Measurements from ENCODE around the gene CLIC4.
"Not testable (repeated sequence)": the region's sequence is repeated elsewhere in the genome, so short reads cannot be mapped to it uniquely, and the experiment has no call there.

The CLIC4 gene

GRCh38 chr1:24755323-24755722, 10.1 kb downstream of the CLIC4 start:
- not testable (repeated sequence) for H3K27ac Mint-ChIP-seq, H3K36me3 Mint-ChIP-seq, H3K4me3 Mint-ChIP-seq, H3K4me1 Mint-ChIP-seq, H3K9me3 Mint-ChIP-seq, H3K27me3 Mint-ChIP-seq

- Mint-ChIP-seq H3K36me3 (no peaks in the 10 kb centered on the region), H3K27me3 (no peaks in the 10 kb centered on the region), H3K27ac (no peak overlapping the region), H3K9me3 (no peaks in the 10 kb centered on the region), H3K4me1 (no peaks in the 10 kb centered on the region), H3K4me3 (no peak overlapping the region)
Observed at GRCh38 chr1:24756395-24756794, 11.1 kb downstream of the CLIC4 start.

DNA sequence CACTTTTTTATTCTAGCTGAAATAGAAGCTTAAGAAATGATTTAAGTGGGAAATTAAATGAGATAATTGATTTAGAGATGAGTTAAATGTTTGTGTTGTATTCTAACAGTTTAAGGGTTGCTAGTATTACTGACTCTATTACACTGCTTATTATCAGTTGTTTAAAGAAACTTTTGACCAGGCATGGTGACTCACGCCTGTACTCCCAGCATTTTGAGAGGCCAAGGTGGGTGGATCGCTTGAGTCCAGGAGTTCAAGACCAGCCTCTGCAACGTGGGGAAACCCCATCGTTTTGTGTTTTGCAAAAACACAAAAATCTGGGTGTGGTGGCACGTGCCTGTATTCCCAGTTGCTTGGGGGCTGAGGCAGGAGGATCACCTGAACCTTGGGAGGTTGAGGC, 14.2 kb downstream of the CLIC4 start:
- no peak overlapping the region for H3K27ac Mint-ChIP-seq
- H3K4me3 Mint-ChIP-seq, result no peak overlapping the region
- no peaks in the 10 kb centered on the region for H3K9me3 Mint-ChIP-seq
- no peaks in the 10 kb centered on the region for H3K27me3 Mint-ChIP-seq
- no peaks in the 10 kb centered on the region for H3K4me1 Mint-ChIP-seq
- H3K36me3 Mint-ChIP-seq, result no peaks in the 10 kb centered on the region

DNA sequence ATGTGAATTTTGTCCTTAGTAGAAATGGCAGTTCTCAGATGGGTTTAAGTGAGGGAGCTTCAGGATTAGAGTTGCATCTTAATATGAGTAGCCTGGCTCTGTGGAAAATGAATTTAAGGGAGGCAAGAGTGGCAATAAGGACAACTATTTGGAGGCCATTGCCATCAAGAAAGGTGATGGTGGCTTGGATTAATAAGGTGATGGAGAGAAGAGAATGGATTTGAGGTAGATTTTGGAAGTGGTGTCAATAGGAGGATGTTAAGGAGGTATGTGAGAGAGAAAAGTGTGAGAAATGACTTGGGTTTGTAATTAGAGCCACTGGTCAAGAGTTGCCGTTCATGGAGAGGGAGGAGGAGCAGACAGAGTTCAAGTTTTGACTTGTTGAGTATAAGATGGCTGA, 16.3 kb downstream of the CLIC4 start:
- no peak overlapping the region for H3K4me3 Mint-ChIP-seq
- no peaks in the 10 kb centered on the region for H3K36me3 Mint-ChIP-seq
- no peaks in the 10 kb centered on the region for H3K4me1 Mint-ChIP-seq
- no peak overlapping the region for H3K27ac Mint-ChIP-seq
- H3K9me3 Mint-ChIP-seq, result no peaks in the 10 kb centered on the region
- no peaks in the 10 kb centered on the region for H3K27me3 Mint-ChIP-seq

DNA sequence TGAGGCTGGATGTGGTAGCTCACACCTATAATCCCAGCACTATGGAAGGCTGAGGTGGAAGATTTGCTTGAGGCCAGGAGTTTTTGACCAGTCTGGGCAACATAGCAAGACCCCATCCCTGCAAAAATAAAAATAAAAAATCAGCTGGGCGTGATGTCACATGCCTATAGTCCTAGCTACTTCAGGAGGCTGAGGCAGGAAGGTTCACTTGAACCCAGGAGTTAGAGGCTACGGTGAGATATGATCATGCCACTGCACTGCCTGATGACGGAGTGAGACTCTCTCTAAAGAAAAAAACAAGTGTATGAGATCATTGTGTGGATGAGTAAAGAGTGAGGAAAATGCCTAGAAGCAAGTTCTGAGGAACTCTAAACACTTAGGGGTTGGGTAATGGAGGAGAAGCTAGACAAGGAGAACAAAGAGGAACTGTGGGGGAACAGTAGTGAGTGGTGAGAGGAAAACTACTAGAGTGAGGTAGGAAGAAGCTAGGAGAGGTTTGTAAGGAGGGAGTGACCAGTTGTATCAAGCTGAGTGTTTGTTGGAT, 17.0 kb downstream of the CLIC4 start:
- no peaks in the 10 kb centered on the region for H3K4me1 Mint-ChIP-seq
- H3K27ac Mint-ChIP-seq, result no peak overlapping the region
- H3K36me3 Mint-ChIP-seq, result no peaks in the 10 kb centered on the region
- no peaks in the 10 kb centered on the region for H3K9me3 Mint-ChIP-seq
- no peak overlapping the region for H3K4me3 Mint-ChIP-seq
- no peaks in the 10 kb centered on the region for H3K27me3 Mint-ChIP-seq

GRCh38 chr1:24763671-24764070, 18.4 kb downstream of the CLIC4 start:
- Mint-ChIP-seq H3K27ac (no peak overlapping the region), H3K4me1 (no peaks in the 10 kb centered on the region), H3K9me3 (no peaks in the 10 kb centered on the region), H3K27me3 (no peaks in the 10 kb centered on the region), H3K4me3 (no peak overlapping the region), H3K36me3 (no peaks in the 10 kb centered on the region)

GRCh38 chr1:24764439-24764838, 19.2 kb downstream of the CLIC4 start:
- no peak overlapping the region for H3K4me3 Mint-ChIP-seq
- no peak overlapping the region for H3K27ac Mint-ChIP-seq
- no peaks in the 10 kb centered on the region for H3K4me1 Mint-ChIP-seq
- H3K9me3 Mint-ChIP-seq, result no peaks in the 10 kb centered on the region
- H3K27me3 Mint-ChIP-seq, result no peaks in the 10 kb centered on the region
- H3K36me3 Mint-ChIP-seq, result no peaks in the 10 kb centered on the region

DNA sequence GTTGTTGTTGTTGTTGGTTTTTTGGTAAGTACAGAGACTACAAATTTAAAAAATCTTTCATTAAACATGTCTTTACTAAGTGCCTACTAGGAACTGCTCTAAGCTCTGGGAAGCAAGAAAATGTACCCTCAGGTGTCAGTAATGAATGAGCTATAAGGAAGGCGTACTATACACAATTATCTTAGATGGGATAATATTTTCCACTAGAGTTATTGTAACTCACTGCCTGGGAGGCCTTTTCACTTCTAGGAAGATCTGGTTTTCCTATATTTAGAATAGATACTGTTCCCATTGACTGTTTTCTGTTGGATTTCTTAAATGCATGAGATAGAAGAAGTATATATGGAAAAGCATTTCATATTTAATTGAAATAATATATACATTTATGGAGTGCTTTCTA, 19.6 kb downstream of the CLIC4 start:
- H3K27me3 Mint-ChIP-seq, result no peaks in the 10 kb centered on the region
- no peaks in the 10 kb centered on the region for H3K4me1 Mint-ChIP-seq
- no peak overlapping the region for H3K4me3 Mint-ChIP-seq
- no peaks in the 10 kb centered on the region for H3K36me3 Mint-ChIP-seq
- H3K27ac Mint-ChIP-seq, result no peak overlapping the region
- no peaks in the 10 kb centered on the region for H3K9me3 Mint-ChIP-seq

DNA sequence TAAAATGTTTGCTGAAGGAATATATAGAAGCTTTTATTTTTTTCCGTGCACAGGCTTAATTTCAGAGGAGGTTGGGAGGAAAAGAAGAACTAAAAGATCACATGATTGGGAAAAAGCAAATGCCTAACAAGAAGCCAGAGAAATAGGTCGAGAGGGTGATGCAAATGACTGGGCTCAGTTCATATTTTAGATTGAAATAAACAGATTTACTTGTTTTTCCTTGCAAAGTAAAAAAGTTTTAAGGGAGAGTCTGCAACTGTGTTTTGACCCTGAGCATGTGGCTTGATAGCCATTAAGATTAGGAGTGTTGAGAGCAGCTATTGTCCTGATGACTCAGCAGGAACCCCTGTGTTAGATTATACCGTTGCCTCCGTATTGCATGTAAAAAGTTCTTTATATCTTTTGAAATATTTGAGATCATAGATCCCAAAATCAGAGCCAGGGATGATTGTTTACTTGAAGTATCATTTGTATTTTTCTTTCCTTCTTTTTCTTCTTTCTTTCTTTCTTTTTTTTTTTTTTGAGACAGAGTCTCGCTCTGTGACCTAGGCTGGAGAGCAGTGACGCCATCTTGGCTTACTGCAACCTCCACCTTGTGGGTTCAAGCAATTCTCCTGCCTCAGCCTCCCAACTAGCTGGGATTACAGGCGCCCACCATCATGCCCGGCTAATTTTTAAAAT, 20.2 kb downstream of the CLIC4 start:
- no peaks in the 10 kb centered on the region for H3K9me3 Mint-ChIP-seq
- H3K4me1 Mint-ChIP-seq, result no peaks in the 10 kb centered on the region
- H3K4me3 Mint-ChIP-seq, result no peak overlapping the region
- no peaks in the 10 kb centered on the region for H3K36me3 Mint-ChIP-seq
- no peaks in the 10 kb centered on the region for H3K27me3 Mint-ChIP-seq
- no peak overlapping the region for H3K27ac Mint-ChIP-seq

GRCh38 chr1:24767351-24767750, 22.1 kb downstream of the CLIC4 start:
- H3K4me1 Mint-ChIP-seq, result peaks cover 5% of the 10 kb centered on the region
- no peak overlapping the region for H3K4me3 Mint-ChIP-seq
- no peak overlapping the region for H3K27ac Mint-ChIP-seq
- H3K9me3 Mint-ChIP-seq, result no peaks in the 10 kb centered on the region
- H3K27me3 Mint-ChIP-seq, result no peaks in the 10 kb centered on the region
- H3K36me3 Mint-ChIP-seq, result no peaks in the 10 kb centered on the region

DNA sequence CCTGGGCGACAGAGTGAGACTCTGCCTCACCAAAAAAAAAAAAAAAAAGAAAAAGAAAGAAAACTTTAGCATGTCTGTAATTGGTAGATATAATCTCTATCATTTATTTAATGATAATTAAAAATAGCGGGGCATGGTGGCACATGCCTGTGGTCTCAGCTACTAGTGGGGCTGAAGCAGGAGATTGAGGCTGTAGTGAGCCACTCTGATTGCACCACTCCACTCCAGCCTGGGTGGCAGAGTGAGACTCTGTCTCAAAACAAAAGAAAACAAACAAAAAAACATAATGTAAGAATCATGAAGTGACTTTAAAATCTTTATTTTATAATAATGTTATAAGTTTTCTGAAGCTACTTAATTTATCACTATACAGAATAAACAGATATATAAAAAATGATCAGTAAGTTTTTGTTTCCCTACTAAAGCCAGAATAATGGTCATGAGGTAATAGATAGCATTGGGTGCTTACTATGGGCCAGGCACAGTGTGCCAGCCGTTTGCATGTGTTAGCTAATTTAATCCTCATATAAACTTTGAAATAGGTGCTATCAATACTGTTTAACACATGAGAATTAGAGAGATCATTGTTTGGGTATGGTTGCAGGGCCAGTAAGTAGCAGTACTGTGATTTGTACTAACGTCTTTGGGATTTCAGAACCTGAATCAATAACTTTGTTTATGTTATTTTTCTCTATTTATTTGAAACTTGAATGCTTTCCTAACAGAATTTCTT, 23.8 kb downstream of the CLIC4 start:
- Mint-ChIP-seq H3K27me3 (no peaks in the 10 kb centered on the region), H3K27ac (no peak overlapping the region), H3K9me3 (no peaks in the 10 kb centered on the region), H3K4me1 (peaks cover 5% of the 10 kb centered on the region), H3K4me3 (no peak overlapping the region), H3K36me3 (no peaks in the 10 kb centered on the region)

- no peak overlapping the region for H3K27ac Mint-ChIP-seq
- no peaks in the 10 kb centered on the region for H3K9me3 Mint-ChIP-seq
- H3K27me3 Mint-ChIP-seq, result no peaks in the 10 kb centered on the region
- H3K4me1 Mint-ChIP-seq, result peaks cover 5% of the 10 kb centered on the region
- H3K4me3 Mint-ChIP-seq, result no peak overlapping the region
- no peaks in the 10 kb centered on the region for H3K36me3 Mint-ChIP-seq
Observed at GRCh38 chr1:24769656-24770651, 24.7 kb downstream of the CLIC4 start.

DNA sequence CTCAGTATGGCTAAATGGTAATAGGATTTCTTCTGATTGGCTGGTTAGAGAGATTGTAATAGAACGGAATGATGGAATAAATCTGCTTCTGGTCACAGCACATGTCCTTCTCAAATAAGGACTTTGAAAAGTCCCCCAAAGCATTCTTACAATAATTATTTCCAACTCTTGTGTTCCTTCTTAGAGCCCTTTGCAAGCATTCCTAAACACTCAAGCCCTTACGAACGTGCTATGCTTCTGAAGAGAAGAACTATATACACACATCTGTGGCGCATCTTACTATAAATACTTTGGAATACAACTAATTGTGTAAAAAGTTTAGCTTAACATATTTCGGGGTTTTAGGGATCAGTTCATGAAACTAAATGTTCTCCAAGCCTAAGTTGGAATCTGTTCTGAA, 25.6 kb downstream of the CLIC4 start:
- Mint-ChIP-seq H3K36me3 (no peaks in the 10 kb centered on the region), H3K27ac (no peak overlapping the region), H3K27me3 (no peaks in the 10 kb centered on the region), H3K4me3 (no peak overlapping the region), H3K4me1 (peaks cover 5% of the 10 kb centered on the region), H3K9me3 (no peaks in the 10 kb centered on the region)

- Mint-ChIP-seq H3K4me3 (no peak overlapping the region), H3K27ac (no peak overlapping the region), H3K27me3 (no peaks in the 10 kb centered on the region), H3K4me1 (peaks cover 5% of the 10 kb centered on the region), H3K9me3 (no peaks in the 10 kb centered on the region), H3K36me3 (no peaks in the 10 kb centered on the region)
Observed at GRCh38 chr1:24771574-24771973, 26.3 kb downstream of the CLIC4 start.

GRCh38 chr1:24773618-24774017, 28.4 kb downstream of the CLIC4 start:
- no peaks in the 10 kb centered on the region for H3K9me3 Mint-ChIP-seq
- H3K36me3 Mint-ChIP-seq, result no peaks in the 10 kb centered on the region
- no peak overlapping the region for H3K27ac Mint-ChIP-seq

More at GRCh38 chr1:24773618-24774017, 28.4 kb downstream of the CLIC4 start:
- Mint-ChIP-seq H3K4me3 (no peak overlapping the region), H3K27me3 (no peaks in the 10 kb centered on the region), H3K4me1 (peaks cover 5% of the 10 kb centered on the region)

All from activated naive CD4-positive, alpha-beta T cell treated with anti-CD3 and anti-CD28 coated beads, Interleukin-2, amount 50 U/mL, for 24 hours (primary cell).